Measurements from ENCODE around the gene LPCAT3.

GRCh38 chr12:6938353-6939190, 79.7 kb downstream of the LPCAT3 start:
- TF ChIP-seq POLR2A (IDR thresholded peaks at IDR 0.05) (no peak), CTCF (IDR thresholded peaks at IDR 0.05) (no peak)
